Ishikawa (cell line): ENCODE measurements around the gene GOLT1A.

Source experiments
- CEBPB ChIP-seq: IDR thresholded peaks from 2 replicates; pipeline ENCODE4 v1.6.1; 2012
- CREB1 ChIP-seq: IDR thresholded peaks from 2 replicates; pipeline ENCODE4 v1.6.1; 2012; ENCODE audit warnings: low read depth
- EGR1 ChIP-seq: IDR thresholded peaks from 2 replicates; pipeline ENCODE4 v1.6.1; 2012
- EP300 ChIP-seq: IDR thresholded peaks from 2 replicates; pipeline ENCODE4 v1.6.1; 2012; ENCODE audit warnings: borderline replicate concordance
- FOXM1 ChIP-seq: IDR thresholded peaks from 2 replicates; pipeline ENCODE4 v1.6.1; 2012; ENCODE audit warnings: low read depth, borderline replicate concordance
- NFIC ChIP-seq: IDR thresholded peaks from 2 replicates; pipeline ENCODE4 v1.6.1; 2012
- RAD21 ChIP-seq: IDR thresholded peaks from 2 replicates; pipeline ENCODE4 v1.6.1; 2012; ENCODE audit warnings: low read depth
- REST ChIP-seq: IDR thresholded peaks from 2 replicates; pipeline ENCODE4 v1.6.1; 2012; ENCODE audit warnings: low read depth, mild to moderate bottlenecking
- TAF1 ChIP-seq: IDR thresholded peaks from 2 replicates; pipeline ENCODE4 v1.6.1; 2012; ENCODE audit warnings: low read depth, mild to moderate bottlenecking
- TCF12 ChIP-seq: IDR thresholded peaks from 2 replicates; pipeline ENCODE4 v1.6.1; 2012; ENCODE audit warnings: low read depth
- TEAD4 ChIP-seq: IDR thresholded peaks from 2 replicates; pipeline ENCODE4 v1.6.1; 2012
- YY1 ChIP-seq: IDR thresholded peaks from 2 replicates; pipeline ENCODE4 v1.6.1; 2012; ENCODE audit warnings: low read depth
- ZBTB7A ChIP-seq: IDR thresholded peaks from 2 replicates; pipeline ENCODE4 v1.6.1; 2012; ENCODE audit warnings: low read depth
- TF ChIP-seq, protein P1 (sequence below): IDR thresholded peaks from 2 replicates; pipeline ENCODE4 v1.6.1; 2012
- TF ChIP-seq, protein P2 (sequence below): IDR thresholded peaks from 2 replicates; pipeline ENCODE4 v1.6.1; 2012

GOLT1A gene

GRCh38 chr1:204171751-204172178, 42.0 kb downstream of the GOLT1A start:
- TF ChIP-seq FOXM1 (peak; percentile 38; the same call in 1 of the 2 replicates), TCF12 (0 out of 2 replicates have a peak, but pooled peaks have one; percentile 17), CEBPB (peak; percentile 68), TEAD4 (peak; percentile 53), TAF1 (no peak)

DNA sequence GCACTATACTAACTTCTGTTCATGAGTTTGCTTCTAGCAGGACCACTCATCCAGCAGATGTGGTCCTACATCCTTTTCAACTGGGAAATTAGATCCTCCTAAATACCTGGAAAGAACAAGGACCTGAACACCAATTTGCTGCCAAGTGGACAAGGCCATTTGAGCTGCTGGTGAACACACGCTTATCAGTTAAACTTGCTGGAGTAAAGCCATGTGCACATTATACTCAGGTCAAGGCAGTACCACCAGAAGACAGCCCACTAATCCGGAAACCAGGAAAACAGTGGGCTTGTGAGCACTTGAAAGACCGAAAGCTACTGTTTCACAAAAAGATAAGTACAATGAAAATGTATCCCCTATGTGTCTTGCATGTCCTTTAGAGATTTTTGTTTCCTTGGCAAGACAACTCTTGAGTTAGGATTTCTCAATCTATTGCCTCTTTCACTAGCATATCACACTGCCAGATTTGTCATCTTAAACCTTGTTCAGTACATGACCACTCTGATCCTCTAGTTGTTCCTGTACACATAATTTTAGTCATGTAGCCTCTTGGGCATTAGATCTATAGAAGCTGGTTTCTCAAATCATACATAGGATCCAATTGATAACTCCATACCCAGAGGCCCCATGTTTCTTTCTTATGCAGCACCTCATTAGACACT, 43.2 kb downstream of the GOLT1A start:
- TF ChIP-seq FOXM1 (no peak), TAF1 (no peak), YY1 (no peak), RAD21 (no peak), EGR1 (no peak), TCF12 (no peak), NFIC (no peak), REST (no peak), EP300 (no peak), CREB1 (no peak), CEBPB (no peak), ZBTB7A (no peak), TEAD4 (no peak)
- TF ChIP-seq, protein P1, sequence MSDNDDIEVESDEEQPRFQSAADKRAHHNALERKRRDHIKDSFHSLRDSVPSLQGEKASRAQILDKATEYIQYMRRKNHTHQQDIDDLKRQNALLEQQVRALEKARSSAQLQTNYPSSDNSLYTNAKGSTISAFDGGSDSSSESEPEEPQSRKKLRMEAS = no peak
- TF ChIP-seq, protein P2, sequence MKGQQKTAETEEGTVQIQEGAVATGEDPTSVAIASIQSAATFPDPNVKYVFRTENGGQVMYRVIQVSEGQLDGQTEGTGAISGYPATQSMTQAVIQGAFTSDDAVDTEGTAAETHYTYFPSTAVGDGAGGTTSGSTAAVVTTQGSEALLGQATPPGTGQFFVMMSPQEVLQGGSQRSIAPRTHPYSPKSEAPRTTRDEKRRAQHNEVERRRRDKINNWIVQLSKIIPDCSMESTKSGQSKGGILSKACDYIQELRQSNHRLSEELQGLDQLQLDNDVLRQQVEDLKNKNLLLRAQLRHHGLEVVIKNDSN = no peak

- TF ChIP-seq, protein P2 = no peak
- TF ChIP-seq NFIC (no peak), TAF1 (no peak), EP300 (no peak), TCF12 (no peak), REST (no peak), RAD21 (no peak), YY1 (no peak), CREB1 (no peak), TEAD4 (no peak), ZBTB7A (no peak), EGR1 (no peak)
- TF ChIP-seq, protein P1 = no peak
Observed at GRCh38 chr1:204169858-204170257, 43.9 kb downstream of the GOLT1A start.

DNA sequence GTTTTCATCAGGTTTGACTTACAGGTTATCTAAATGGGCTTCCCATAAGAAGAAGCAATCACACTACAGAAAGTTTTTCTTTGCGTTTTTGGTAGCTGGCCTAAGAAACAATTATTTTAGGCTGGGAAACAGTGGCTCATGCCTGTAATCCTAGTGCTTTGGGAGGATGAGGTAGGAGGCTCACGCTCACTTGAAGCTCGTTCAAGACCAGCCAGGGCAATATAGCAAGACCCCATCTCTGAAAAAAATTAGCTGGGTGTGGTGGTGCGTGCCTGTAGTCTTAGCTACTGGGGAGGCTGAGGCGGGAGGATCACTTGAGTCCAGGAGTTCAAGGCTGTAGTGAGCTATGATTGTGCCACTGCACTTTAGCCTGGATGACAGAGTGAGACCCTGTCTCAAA, 46.1 kb downstream of the GOLT1A start:
- TF ChIP-seq NFIC = no peak
- TF ChIP-seq, protein P2 = no peak
- no peak for TF ChIP-seq CEBPB
- no peak for TF ChIP-seq FOXM1
- no peak for TF ChIP-seq EGR1
- TF ChIP-seq YY1 = no peak
- TF ChIP-seq TCF12 = no peak
- no peak for TF ChIP-seq RAD21
- no peak for TF ChIP-seq REST
- TF ChIP-seq, protein P1 = no peak
- TF ChIP-seq TAF1 = no peak
- no peak for TF ChIP-seq TEAD4
- no peak for TF ChIP-seq ZBTB7A
- TF ChIP-seq EP300 = no peak
- TF ChIP-seq CREB1 = no peak
